ENCODE results near the gene ALPL.
"Not testable (repeated sequence)": the region's sequence is repeated elsewhere in the genome, so short reads cannot be mapped to it uniquely, and the experiment has no call there.

ALPL gene

GRCh38 chr1:21507511-21508270 lies 1.5 kb upstream of the ALPL start:
- no peak for DNase-seq (ENCODE audit: low read depth in 2 of 2)

GRCh38 chr1:21508580-21509350 lies 458 bp upstream of the ALPL start:
- peak; percentile 57 to 70 for DNase-seq (ENCODE audit: low read depth in 2 of 2)

- DNase-seq (ENCODE audit: low read depth in 2 of 2), result no peak
Observed at GRCh38 chr1:21510113-21510493, 880 bp downstream of the ALPL start.

- no peak for DNase-seq (ENCODE audit: low read depth in 2 of 2)
Observed at GRCh38 chr1:21510885-21511578, 1.8 kb downstream of the ALPL start.

- no peak for DNase-seq (ENCODE audit: low read depth in 2 of 2)
Observed at GRCh38 chr1:21511579-21512522, 2.6 kb downstream of the ALPL start.

GRCh38 chr1:21514245-21514644 lies 5.0 kb downstream of the ALPL start:
- DNase-seq (ENCODE audit: low read depth in 2 of 2), result no peak

- no peak for DNase-seq (ENCODE audit: low read depth in 2 of 2)
Observed at GRCh38 chr1:21517161-21517589, 8.0 kb downstream of the ALPL start.

- DNase-seq (ENCODE audit: low read depth in 2 of 2), result no peak
Observed at GRCh38 chr1:21517660-21518480, 8.6 kb downstream of the ALPL start.

- DNase-seq (ENCODE audit: low read depth in 2 of 2), result no peak
Observed at GRCh38 chr1:21518774-21519455, 9.7 kb downstream of the ALPL start.

- not testable (repeated sequence) for DNase-seq (ENCODE audit: low read depth in 2 of 2)
Observed at GRCh38 chr1:21519486-21520070, 10.4 kb downstream of the ALPL start.

GRCh38 chr1:21520899-21521716 lies 11.9 kb downstream of the ALPL start:
- no peak for DNase-seq (ENCODE audit: low read depth in 2 of 2)

- DNase-seq (ENCODE audit: low read depth in 2 of 2), result no peak
Observed at GRCh38 chr1:21521717-21522060, 12.5 kb downstream of the ALPL start.

- no peak for DNase-seq (ENCODE audit: low read depth in 2 of 2)
Observed at GRCh38 chr1:21522525-21523038, 13.4 kb downstream of the ALPL start.

- no peak for DNase-seq (ENCODE audit: low read depth in 2 of 2)
Observed at GRCh38 chr1:21523297-21523813, 14.1 kb downstream of the ALPL start.

- DNase-seq (ENCODE audit: low read depth in 2 of 2), result no peak
Observed at GRCh38 chr1:21524220-21524619, 15.0 kb downstream of the ALPL start.

- no peak for DNase-seq (ENCODE audit: low read depth in 2 of 2)
Observed at GRCh38 chr1:21524686-21525339, 15.6 kb downstream of the ALPL start.

GRCh38 chr1:21525340-21525717 lies 16.1 kb downstream of the ALPL start:
- DNase-seq (ENCODE audit: low read depth in 2 of 2), result no peak

GRCh38 chr1:21526441-21526840 lies 17.2 kb downstream of the ALPL start:
- DNase-seq (ENCODE audit: low read depth in 2 of 2), result no peak
